ENCODE measurements around the gene CNTNAP5.

CNTNAP5 gene

GRCh38 chr2:124725187-124725586 lies 700.1 kb downstream of the CNTNAP5 start:
- no peak for ATAC-seq
- TF ChIP-seq CREB5 (CRISPR knock-in tag; IDR thresholded peaks at IDR 0.05; ENCODE audit: low read depth) (no peak), RARB (CRISPR knock-in tag; IDR thresholded peaks at IDR 0.05) (no peak), BACH2 (CRISPR knock-in tag; IDR thresholded peaks at IDR 0.05; ENCODE audit: borderline replicate concordance) (no peak), ZC3H10 (CRISPR knock-in tag; IDR thresholded peaks at IDR 0.05) (no peak)

GRCh38 chr2:124740636-124741035 lies 715.5 kb downstream of the CNTNAP5 start:
- no peak for ATAC-seq

GRCh38 chr2:124753842-124754241 lies 728.8 kb downstream of the CNTNAP5 start:
- TF ChIP-seq ZNF8 (CRISPR knock-in tag; IDR thresholded peaks at IDR 0.05) (no peak), CSDC2 (CRISPR knock-in tag; IDR thresholded peaks at IDR 0.05) (no peak), SNAI2 (CRISPR knock-in tag; IDR thresholded peaks at IDR 0.05) (no peak), ZNF70 (CRISPR knock-in tag; IDR thresholded peaks at IDR 0.05) (no peak), TOX (CRISPR knock-in tag; IDR thresholded peaks at IDR 0.05; ENCODE audit: borderline replicate concordance) (no peak), CREB5 (CRISPR knock-in tag; IDR thresholded peaks at IDR 0.05; ENCODE audit: low read depth) (no peak), CSRNP3 (CRISPR knock-in tag; IDR thresholded peaks at IDR 0.05) (no peak), TCF4 (CRISPR knock-in tag; IDR thresholded peaks at IDR 0.05; ENCODE audit: borderline replicate concordance) (no peak), ZNF565 (CRISPR knock-in tag; conservative IDR thresholded peaks at IDR 0.05; ENCODE audit: low read depth) (no peak), ARNTL (CRISPR knock-in tag; IDR thresholded peaks at IDR 0.05; ENCODE audit: borderline replicate concordance, low read depth) (no peak), TSHZ2 (CRISPR knock-in tag; IDR thresholded peaks at IDR 0.05) (no peak), POU6F1 (CRISPR knock-in tag; IDR thresholded peaks at IDR 0.05; ENCODE audit: borderline replicate concordance, low read depth) (no peak), PPARA (CRISPR knock-in tag; IDR thresholded peaks at IDR 0.05; ENCODE audit: borderline replicate concordance) (no peak), ESRRG (CRISPR knock-in tag; IDR thresholded peaks at IDR 0.05) (no peak), ZC3H10 (CRISPR knock-in tag; IDR thresholded peaks at IDR 0.05) (no peak), RARB (CRISPR knock-in tag; IDR thresholded peaks at IDR 0.05) (no peak), ZFP3 (CRISPR knock-in tag; IDR thresholded peaks at IDR 0.05) (no peak), PATZ1 (CRISPR knock-in tag; IDR thresholded peaks at IDR 0.05; ENCODE audit: borderline replicate concordance) (no peak), ZFP30 (CRISPR knock-in tag; IDR thresholded peaks at IDR 0.05) (no peak), ISL1 (CRISPR knock-in tag; IDR thresholded peaks at IDR 0.05) (no peak)
- no peak for ATAC-seq

More at GRCh38 chr2:124740636-124741035, 715.5 kb downstream of the CNTNAP5 start:
- TF ChIP-seq PPARA (CRISPR knock-in tag; IDR thresholded peaks at IDR 0.05; ENCODE audit: borderline replicate concordance) (no peak), ISL1 (CRISPR knock-in tag; IDR thresholded peaks at IDR 0.05) (no peak), ARNTL (CRISPR knock-in tag; IDR thresholded peaks at IDR 0.05; ENCODE audit: borderline replicate concordance, low read depth) (no peak), SNAI2 (CRISPR knock-in tag; IDR thresholded peaks at IDR 0.05) (no peak), ZFP30 (CRISPR knock-in tag; IDR thresholded peaks at IDR 0.05) (no peak), CSDC2 (CRISPR knock-in tag; IDR thresholded peaks at IDR 0.05) (no peak), OSR1 (CRISPR knock-in tag; IDR thresholded peaks at IDR 0.05) (no peak), GLIS3 (CRISPR knock-in tag; IDR thresholded peaks at IDR 0.05) (no peak), ZNF8 (CRISPR knock-in tag; IDR thresholded peaks at IDR 0.05) (no peak)

Measured in SK-N-SH treated with all-trans-retinoic acid at 6 μM for 48 hours (cell line).